Tibial nerve (tissue), 4 donors: Measurements from ENCODE around the gene IGFL4. TPM values are rescaled to one million over a fixed set of nuclear protein-coding genes. Genes with fewer than 3 reads are reported as not detected.
A peak's percentile ranks its signal among the peaks of the same experiment; 100 is the strongest.
"Not testable (repeated sequence)": the region's sequence is repeated elsewhere in the genome, so short reads cannot be mapped to it uniquely, and the experiment has no call there.

Source experiments
- DNase-seq, 2 donors: peaks; one replicate each; pipeline ENCODE4 v3.0.0-alpha.2; 2019; ENCODE audit warnings: low spot score in 2 of 2
- H3K27ac ChIP-seq, 4 donors: fragments of 200-600 bp; sonication (generic) in 3 of 4; one replicate each; pipeline ENCODE4 v1.5.1; 2017 to 2019; ENCODE audit warnings: mild to moderate bottlenecking in 1 of 4
- H3K27me3 ChIP-seq, 2 donors: fragments of 200-600 bp; sonication (generic) in 1 of 2; one replicate each; pipeline versions ENCODE4 v1.5.1 to v1.6.0; 2017 to 2019
- H3K36me3 ChIP-seq, 3 donors: fragments of 200-600 bp; sonication (generic); one replicate each; pipeline ENCODE4 v1.5.1; 2018 to 2019
- H3K4me1 ChIP-seq, 4 donors: fragments of 200-600 bp; sonication (generic) in 3 of 4; one replicate each; pipeline ENCODE4 v1.5.1; 2017 to 2019
- H3K4me3 ChIP-seq, 4 donors: fragments of 200-600 bp; sonication (generic) in 3 of 4; one replicate each; pipeline ENCODE4 v1.5.1; 2017 to 2019; ENCODE audit warnings: mild to moderate bottlenecking in 1 of 4, moderate library complexity in 1 of 4
- H3K9me3 ChIP-seq, 4 donors: fragments of 200-600 bp; sonication (generic) in 3 of 4; one replicate each; pipeline ENCODE4 v1.5.1; 2017 to 2019
- CTCF ChIP-seq, 5 experiments: fragments of 200-600 bp in 3 of 5; fragments of 450-650 bp in 2 of 5; sonication (generic) in 3 of 5; IDR thresholded peaks; one replicate each; pipeline ENCODE4 v1.5.1; 2016 to 2019; ENCODE audit warnings: antibody characterized with exemption in 5 of 5, mild to moderate bottlenecking in 3 of 5, moderate library complexity in 2 of 5
- EP300 ChIP-seq, 2 donors: sonication (generic); formaldehyde crosslinking; IDR thresholded peaks; one replicate each; pipeline ENCODE4 v1.6.1; 2017; ENCODE audit warnings: antibody characterized with exemption in 2 of 2, mild to moderate bottlenecking in 1 of 2
- POLR2A ChIP-seq, 2 donors: fragments of 450-650 bp; IDR thresholded peaks; one replicate each; pipeline ENCODE4 v1.6.1; 2017; ENCODE audit warnings: antibody characterized with exemption in 2 of 2, mild to moderate bottlenecking in 2 of 2, moderate library complexity in 2 of 2
- WGBS, 2 donors: methylation state at CpG; one replicate each; pipeline ENCODE4 v1.1.5; 2018; 5-methylcytosine and 5-hydroxymethylcytosine counted together
- total RNA-seq, 4 donors: library from RNA; depleted of rRNA; stranded (reverse); fragments of >200 nt; gene quantifications; one replicate each; pipeline ENCODE4 v1.1.0, GENCODE V29; 2016

Gene IGFL4
- total RNA-seq, 4 donors from 2014 or later: 0.21 to 1.8 (median 0.89) TPM

GRCh38 chr19:46078573-46079332, 38.0 kb upstream of the IGFL4 start:
- Histone ChIP-seq H3K27me3 (peaks cover 2 to 46% of the 10 kb centered on the region in 2 donors), H3K4me1 (peaks cover 0 to 30% (median 2%) of the 10 kb centered on the region in 4 donors), H3K4me3 (peak overlapping the region in 1 of 4 donors; percentile 24), H3K27ac (peak overlapping the region in 2 of 4 donors; percentile 5 to 66)
- H3K36me3 ChIP-seq, H3K9me3 ChIP-seq: not testable (repeated sequence)
- peak; percentile 35 to 64 (median 51) for TF ChIP-seq CTCF (IDR thresholded peaks at IDR 0.05)
- WGBS, 2 donors: 22 to 25% methylated on average over 23 to 28 of the region's 71 CpGs
- peak in 1 of 2 donors; percentile 34 for DNase-seq

- H3K27me3 ChIP-seq: peaks cover 2 to 46% of the 10 kb centered on the region in 2 donors
- no peak for DNase-seq
- peaks cover 0 to 30% (median 2%) of the 10 kb centered on the region in 4 donors for H3K4me1 ChIP-seq
- no peak for TF ChIP-seq POLR2A (IDR thresholded peaks at IDR 0.05)
- peak in 2 of 5 experiments; percentile 6 to 7 for TF ChIP-seq CTCF (IDR thresholded peaks at IDR 0.05)
- peaks cover 0 to 6% (median 0%) of the 10 kb centered on the region in 4 donors for H3K9me3 ChIP-seq
- no peaks in the 10 kb centered on the region for H3K36me3 ChIP-seq
- 17 to 22% methylated on average over 6 of the region's 6 CpGs for WGBS, 2 donors
- no peak overlapping the region for H3K27ac ChIP-seq
- peak overlapping the region in 2 of 4 donors; percentile 32 to 51 for H3K4me3 ChIP-seq
These were observed 37.0 kb upstream of the IGFL4 start for GRCh38 chr19:46077815-46078167.

- H3K9me3 ChIP-seq: peaks cover 0 to 6% (median 0%) of the 10 kb centered on the region in 4 donors
- H3K4me3 ChIP-seq: peak overlapping the region; percentile 18 to 51 (median 33)
- H3K27me3 ChIP-seq: peaks cover 2 to 50% of the 10 kb centered on the region in 2 donors
- no peaks in the 10 kb centered on the region for H3K36me3 ChIP-seq
- H3K27ac ChIP-seq: no peak overlapping the region
- DNase-seq: peak in 1 of 2 donors; percentile 26
- peaks cover 0 to 27% (median 2%) of the 10 kb centered on the region in 4 donors for H3K4me1 ChIP-seq
- no peak for TF ChIP-seq POLR2A (IDR thresholded peaks at IDR 0.05)
- no peak for TF ChIP-seq EP300 (IDR thresholded peaks at IDR 0.05)
- TF ChIP-seq CTCF (IDR thresholded peaks at IDR 0.05): peak; percentile 54 to 80 (median 77)
- WGBS, 2 donors: 2 to 3% methylated on average over 46 to 49 of the region's 50 CpGs
These were observed 36.4 kb upstream of the IGFL4 start for GRCh38 chr19:46076951-46077814.

- Histone ChIP-seq H3K27ac (no peak overlapping the region), H3K4me3 (peak overlapping the region in 1 of 4 donors; percentile 51), H3K9me3 (peaks cover 0 to 6% (median 0%) of the 10 kb centered on the region in 4 donors), H3K4me1 (peaks cover 0 to 25% (median 2%) of the 10 kb centered on the region in 4 donors), H3K36me3 (no peaks in the 10 kb centered on the region), H3K27me3 (peaks cover 2 to 59% of the 10 kb centered on the region in 2 donors)
- DNase-seq: no peak
- TF ChIP-seq POLR2A (IDR thresholded peaks at IDR 0.05) (no peak), EP300 (IDR thresholded peaks at IDR 0.05) (no peak), CTCF (IDR thresholded peaks at IDR 0.05) (no peak)
- 33 to 34% methylated on average over 9 of the region's 9 CpGs for WGBS, 2 donors
These were observed 35.5 kb upstream of the IGFL4 start for GRCh38 chr19:46076031-46076880.
